Measurements from ENCODE around the gene TET3.

TET3 gene

GRCh38 chr2:74011246-74011645 is 26.5 kb downstream of the TET3 start:
- no peak for TF ChIP-seq CTCF (IDR thresholded peaks at IDR 0.05)
- Histone ChIP-seq H3K27ac (no peak overlapping the region), H3K4me3 (no peak overlapping the region)
- DNase-seq (ENCODE audit: low spot score), result no peak

- DNase-seq (ENCODE audit: low spot score), result no peak
- no peak for TF ChIP-seq CTCF (IDR thresholded peaks at IDR 0.05)
- Histone ChIP-seq H3K4me3 (no peak overlapping the region), H3K27ac (no peak overlapping the region)
These were observed 30.1 kb downstream of the TET3 start for GRCh38 chr2:74014813-74015212.

GRCh38 chr2:74017223-74017622 is 32.5 kb downstream of the TET3 start:
- no peak for TF ChIP-seq CTCF (IDR thresholded peaks at IDR 0.05)
- DNase-seq (ENCODE audit: low spot score), result no peak
- Histone ChIP-seq H3K4me3 (no peak overlapping the region), H3K27ac (no peak overlapping the region)

GRCh38 chr2:74019516-74019915 is 34.8 kb downstream of the TET3 start:
- no peak overlapping the region for H3K27ac ChIP-seq
- DNase-seq (ENCODE audit: low spot score), result no peak
- H3K4me3 ChIP-seq, result no peak overlapping the region
- TF ChIP-seq CTCF (IDR thresholded peaks at IDR 0.05), result no peak

- no peak for TF ChIP-seq CTCF (IDR thresholded peaks at IDR 0.05)
- no peak for DNase-seq (ENCODE audit: low spot score)
- Histone ChIP-seq H3K27ac (no peak overlapping the region), H3K4me3 (no peak overlapping the region)
These were observed 36.1 kb downstream of the TET3 start for GRCh38 chr2:74020702-74021406.

GRCh38 chr2:74021407-74021755 is 36.7 kb downstream of the TET3 start:
- Histone ChIP-seq H3K4me3 (no peak overlapping the region), H3K27ac (no peak overlapping the region)
- TF ChIP-seq CTCF (IDR thresholded peaks at IDR 0.05), result no peak
- DNase-seq (ENCODE audit: low spot score), result no peak

- no peak for DNase-seq (ENCODE audit: low spot score)
- Histone ChIP-seq H3K4me3 (no peak overlapping the region), H3K27ac (no peak overlapping the region)
- TF ChIP-seq CTCF (IDR thresholded peaks at IDR 0.05), result no peak
These were observed 39.5 kb downstream of the TET3 start for GRCh38 chr2:74024216-74024615.

Measured in coronary artery (tissue), 2 donors.